ENCODE data around the gene SLC35D1. TPM values are rescaled to one million over a fixed set of nuclear protein-coding genes. Genes with fewer than 3 reads are reported as not detected.

Gene SLC35D1
- total and polyA plus RNA-seq, 2 donors from 2014 or later, result 5.7 to 11.8 TPM

- Histone ChIP-seq H3K9ac (ENCODE audit: low read length in 3 of 3) (no peak overlapping the region), H3K4me3 (ENCODE audit: low read length in 3 of 3) (no peak overlapping the region), H3K9me3 (ENCODE audit: control insufficient read depth in 2 of 3, insufficient read depth in 1 of 3, low read length in 3 of 3) (no peaks in the 10 kb centered on the region), H3K36me3 (ENCODE audit: control insufficient read depth in 2 of 3, insufficient read depth in 3 of 3, low read length in 3 of 3) (peaks cover 0 to 3% (median 0%) of the 10 kb centered on the region in 3 donors), H3K27ac (ENCODE audit: low read depth in 2 of 2, low read length in 2 of 2) (peak overlapping the region in 1 of 2 donors; percentile 10), H3K4me1 (ENCODE audit: control insufficient read depth in 2 of 3, insufficient read depth in 2 of 3, low read depth in 1 of 3, low read length in 3 of 3) (peaks cover 0 to 15% (median 0%) of the 10 kb centered on the region in 3 donors), H3K27me3 (ENCODE audit: control insufficient read depth, insufficient read depth, low read length) (no peaks in the 10 kb centered on the region)
- intact Hi-C loops (cut with DNase I), result no loop called here
- no peak for FAIRE-seq
- no peak for TF ChIP-seq CTCF (IDR thresholded peaks at IDR 0.05; ENCODE audit: borderline replicate concordance, extremely low read depth, insufficient read depth)
- no peak for DNase-seq
These were observed 35.4 kb downstream of the SLC35D1 start for GRCh38 chr1:67018574-67018973.

GRCh38 chr1:67013573-67013972, 40.4 kb downstream of the SLC35D1 start:
- Histone ChIP-seq H3K27ac (ENCODE audit: low read depth in 2 of 2, low read length in 2 of 2) (no peak overlapping the region), H3K27me3 (ENCODE audit: control insufficient read depth, insufficient read depth, low read length) (no peaks in the 10 kb centered on the region), H3K4me3 (ENCODE audit: low read length in 3 of 3) (no peak overlapping the region), H3K36me3 (ENCODE audit: control insufficient read depth in 2 of 3, insufficient read depth in 3 of 3, low read length in 3 of 3) (peaks cover 0 to 2% (median 2%) of the 10 kb centered on the region in 3 donors), H3K4me1 (ENCODE audit: control insufficient read depth in 2 of 3, insufficient read depth in 2 of 3, low read depth in 1 of 3, low read length in 3 of 3) (no peaks in the 10 kb centered on the region), H3K9me3 (ENCODE audit: control insufficient read depth in 2 of 3, insufficient read depth in 1 of 3, low read length in 3 of 3) (no peaks in the 10 kb centered on the region), H3K9ac (ENCODE audit: low read length in 3 of 3) (no peak overlapping the region)
- intact Hi-C loops (cut with DNase I), result no loop called here
- TF ChIP-seq CTCF (IDR thresholded peaks at IDR 0.05; ENCODE audit: borderline replicate concordance, extremely low read depth, insufficient read depth), result no peak
- FAIRE-seq (no peak), DNase-seq (no peak)

- DNase-seq, result no peak
- no peak overlapping the region for H3K4me3 ChIP-seq (ENCODE audit: low read length in 3 of 3)
- FAIRE-seq, result no peak
- no peaks in the 10 kb centered on the region for H3K9me3 ChIP-seq (ENCODE audit: control insufficient read depth in 2 of 3, insufficient read depth in 1 of 3, low read length in 3 of 3)
- no peaks in the 10 kb centered on the region for H3K4me1 ChIP-seq (ENCODE audit: control insufficient read depth in 2 of 3, insufficient read depth in 2 of 3, low read depth in 1 of 3, low read length in 3 of 3)
- no peak overlapping the region for H3K9ac ChIP-seq (ENCODE audit: low read length in 3 of 3)
- peaks cover 0 to 7% (median 4%) of the 10 kb centered on the region in 3 donors for H3K36me3 ChIP-seq (ENCODE audit: control insufficient read depth in 2 of 3, insufficient read depth in 3 of 3, low read length in 3 of 3)
- no peak for TF ChIP-seq CTCF (IDR thresholded peaks at IDR 0.05; ENCODE audit: borderline replicate concordance, extremely low read depth, insufficient read depth)
- no peak overlapping the region for H3K27ac ChIP-seq (ENCODE audit: low read depth in 2 of 2, low read length in 2 of 2)
- no peaks in the 10 kb centered on the region for H3K27me3 ChIP-seq (ENCODE audit: control insufficient read depth, insufficient read depth, low read length)
- intact Hi-C loops (cut with DNase I), result no loop called here
These were observed 44.2 kb downstream of the SLC35D1 start for GRCh38 chr1:67009792-67010191.

- H3K4me1 ChIP-seq (ENCODE audit: control insufficient read depth in 2 of 3, insufficient read depth in 2 of 3, low read depth in 1 of 3, low read length in 3 of 3), result peaks cover 0 to 11% (median 10%) of the 10 kb centered on the region in 3 donors
- FAIRE-seq, result no peak
These were observed 48.9 kb downstream of the SLC35D1 start for GRCh38 chr1:67005068-67005467.

More at GRCh38 chr1:67005068-67005467, 48.9 kb downstream of the SLC35D1 start:
- intact Hi-C loops (cut with DNase I), result no loop called here
- H3K9ac ChIP-seq (ENCODE audit: low read length in 3 of 3), result no peak overlapping the region
- no peak for TF ChIP-seq CTCF (IDR thresholded peaks at IDR 0.05; ENCODE audit: borderline replicate concordance, extremely low read depth, insufficient read depth)
- peaks cover 4 to 7% (median 5%) of the 10 kb centered on the region in 3 donors for H3K36me3 ChIP-seq (ENCODE audit: control insufficient read depth in 2 of 3, insufficient read depth in 3 of 3, low read length in 3 of 3)
- DNase-seq, result no peak
- H3K9me3 ChIP-seq (ENCODE audit: control insufficient read depth in 2 of 3, insufficient read depth in 1 of 3, low read length in 3 of 3), result no peaks in the 10 kb centered on the region
- no peaks in the 10 kb centered on the region for H3K27me3 ChIP-seq (ENCODE audit: control insufficient read depth, insufficient read depth, low read length)
- H3K4me3 ChIP-seq (ENCODE audit: low read length in 3 of 3), result no peak overlapping the region
- no peak overlapping the region for H3K27ac ChIP-seq (ENCODE audit: low read depth in 2 of 2, low read length in 2 of 2)

Data from kidney (tissue), 14 donors.